ENCODE measurements around the gene CAB39. TPM values are rescaled to one million over a fixed set of nuclear protein-coding genes. Genes with fewer than 3 reads are reported as not detected.

Gene CAB39
- total RNA-seq, 4 donors from 2014 or later = 61.2 to 110 (median 90.3) TPM

GRCh38 chr2:230737300-230737699 is 24.7 kb downstream of the CAB39 start:
- TF ChIP-seq CTCF (IDR thresholded peaks at IDR 0.05) = no peak
- ATAC-seq (ENCODE audit: low FRiP score) (no peak), DNase-seq (ENCODE audit: low spot score) (no peak)

DNA sequence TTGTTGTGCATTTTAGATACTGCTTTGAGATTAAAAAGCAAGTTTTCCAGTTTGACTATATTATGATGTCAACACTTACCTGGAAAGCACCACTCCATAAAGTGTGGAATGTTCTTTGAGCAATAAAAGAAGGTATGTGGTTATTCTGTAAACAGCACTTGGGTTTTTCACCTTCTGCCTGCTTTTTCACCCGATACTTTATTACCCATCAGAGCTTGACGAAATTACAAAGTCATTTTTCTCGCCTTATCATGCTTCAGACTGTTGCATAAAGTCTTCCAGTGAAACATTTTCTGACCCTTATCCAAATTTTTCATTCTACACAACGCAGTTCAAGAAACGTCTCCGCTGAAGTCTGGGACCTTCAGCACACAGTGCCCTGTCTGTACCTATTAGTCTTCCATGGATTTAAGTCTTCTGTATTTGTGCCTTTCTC is 25.2 kb downstream of the CAB39 start:
- TF ChIP-seq CTCF (IDR thresholded peaks at IDR 0.05) = no peak
- ATAC-seq (ENCODE audit: low FRiP score) (peak; percentile 88), DNase-seq (ENCODE audit: low spot score) (no peak)

DNA sequence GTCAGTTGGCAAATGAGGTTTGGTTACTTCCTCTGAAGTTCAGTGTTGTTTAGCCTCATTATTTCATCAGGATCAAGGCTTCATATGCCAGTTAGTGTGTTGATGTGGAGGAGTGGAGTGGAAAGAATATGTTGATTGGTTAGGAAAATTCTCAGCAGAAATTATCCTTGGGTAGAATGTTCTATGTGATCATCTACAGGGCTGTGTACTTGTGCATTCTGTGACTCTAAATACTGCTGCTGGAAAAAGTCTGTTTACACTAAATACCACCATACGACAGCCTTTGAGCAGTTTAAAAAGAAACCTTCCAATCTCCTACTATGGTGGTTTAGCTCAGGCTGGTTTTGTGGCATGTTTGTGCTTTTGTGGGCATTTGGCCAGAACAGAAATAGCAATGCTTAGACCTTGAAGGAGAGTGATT is 25.8 kb downstream of the CAB39 start:
- DNase-seq (ENCODE audit: low spot score) = no peak
- TF ChIP-seq CTCF (IDR thresholded peaks at IDR 0.05) = no peak
- peak; percentile 13 for ATAC-seq (ENCODE audit: low FRiP score)

DNA sequence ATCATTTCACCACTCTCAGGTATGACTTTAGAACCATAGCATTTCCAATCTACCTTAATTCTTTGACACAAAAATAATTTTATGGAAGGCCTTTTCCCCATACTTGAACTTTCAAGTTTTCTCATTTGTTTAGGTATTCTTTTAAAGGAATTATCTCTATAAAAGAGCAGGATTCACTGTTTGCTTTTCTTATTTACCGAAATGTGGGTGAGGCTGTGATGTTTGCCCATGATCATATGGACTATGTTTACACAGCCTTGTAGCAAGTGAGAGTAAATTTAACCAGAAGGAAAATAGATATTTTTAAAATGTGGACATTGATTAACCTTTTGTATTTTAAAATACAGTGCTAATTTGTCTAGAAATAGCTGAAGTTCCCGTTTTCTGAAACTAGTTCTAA is 26.3 kb downstream of the CAB39 start:
- DNase-seq (ENCODE audit: low spot score) (no peak), ATAC-seq (ENCODE audit: low FRiP score) (no peak)
- TF ChIP-seq CTCF (IDR thresholded peaks at IDR 0.05) = no peak

DNA sequence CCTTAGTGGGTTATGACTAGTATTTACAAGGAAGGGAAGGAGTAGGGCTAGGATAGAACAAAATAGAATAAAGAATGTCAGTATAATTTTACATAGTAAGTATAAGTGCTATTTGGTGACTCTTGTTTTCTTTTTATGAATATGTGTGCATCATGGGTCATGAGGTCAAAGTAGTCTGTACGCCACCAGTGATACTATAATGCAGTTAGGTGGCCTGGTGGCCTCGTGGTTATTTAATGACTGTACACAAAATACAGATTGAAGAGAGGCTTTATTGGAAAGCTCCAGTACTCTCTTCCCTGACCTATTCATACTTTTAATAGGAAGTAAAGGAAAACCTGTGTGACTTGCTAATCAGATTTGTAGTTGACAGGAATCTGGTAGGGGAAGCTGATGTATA is 27.3 kb downstream of the CAB39 start:
- ATAC-seq (ENCODE audit: low FRiP score) = no peak
- no peak for TF ChIP-seq CTCF (IDR thresholded peaks at IDR 0.05)
- DNase-seq (ENCODE audit: low spot score) = no peak

GRCh38 chr2:230742781-230743180 is 30.1 kb downstream of the CAB39 start:
- ATAC-seq (ENCODE audit: low FRiP score) (no peak), DNase-seq (ENCODE audit: low spot score) (no peak)
- no peak for TF ChIP-seq CTCF (IDR thresholded peaks at IDR 0.05)

GRCh38 chr2:230746213-230746612 is 33.6 kb downstream of the CAB39 start:
- no peak for DNase-seq (ENCODE audit: low spot score)
- TF ChIP-seq CTCF (IDR thresholded peaks at IDR 0.05) = no peak
- no peak for ATAC-seq (ENCODE audit: low FRiP score)

Measured in omental fat pad (tissue), 4 donors.